Neutrophil (primary cell): Measurements from ENCODE around the gene LYPD1.

ENCODE experiments used
- H3K27ac ChIP-seq: fragments of 200-600 bp; sonication (generic); 2 replicates; pipeline ENCODE4 v1.5.1; 2016; ENCODE audit warnings: mild to moderate bottlenecking, moderate library complexity
- H3K27me3 ChIP-seq: fragments of 200-600 bp; sonication (generic); 2 replicates; pipeline ENCODE4 v1.6.0; 2016; ENCODE audit warnings: mild to moderate bottlenecking
- H3K36me3 ChIP-seq: fragments of 200-600 bp; sonication (generic); 2 replicates; pipeline ENCODE4 v1.5.1; 2017
- H3K4me1 ChIP-seq, 2 experiments: fragments of 200-600 bp in 1 of 2; sonication (generic) in 1 of 2; 1 replicate in 1 of 2; 2 replicates in 1 of 2; pipeline versions ENCODE4 v1.5.1 to v1.6.1; 2013 to 2016; ENCODE audit warnings: low read depth in 1 of 2, low read length in 1 of 2, mild to moderate bottlenecking in 1 of 2, moderate library complexity in 1 of 2; ENCODE audit not compliant: control insufficient read depth in 1 of 2, insufficient read depth in 1 of 2
- H3K4me3 ChIP-seq, 2 experiments: fragments of 200-600 bp in 1 of 2; sonication (generic) in 1 of 2; 1 replicate in 1 of 2; 2 replicates in 1 of 2; pipeline ENCODE4 v1.5.1; 2013 to 2016; ENCODE audit warnings: low read depth in 1 of 2, low read length in 1 of 2, mild to moderate bottlenecking in 1 of 2, moderate library complexity in 1 of 2
- H3K9me3 ChIP-seq: fragments of 200-600 bp; sonication (generic); 2 replicates; pipeline ENCODE4 v1.5.1; 2016
- TF ChIP-seq, protein P1 (sequence below): fragments of 200-600 bp; sonication (generic); IDR thresholded peaks from 2 replicates; pipeline ENCODE4 v1.5.1; 2016; ENCODE audit warnings: antibody characterized with exemption

LYPD1 gene

DNA sequence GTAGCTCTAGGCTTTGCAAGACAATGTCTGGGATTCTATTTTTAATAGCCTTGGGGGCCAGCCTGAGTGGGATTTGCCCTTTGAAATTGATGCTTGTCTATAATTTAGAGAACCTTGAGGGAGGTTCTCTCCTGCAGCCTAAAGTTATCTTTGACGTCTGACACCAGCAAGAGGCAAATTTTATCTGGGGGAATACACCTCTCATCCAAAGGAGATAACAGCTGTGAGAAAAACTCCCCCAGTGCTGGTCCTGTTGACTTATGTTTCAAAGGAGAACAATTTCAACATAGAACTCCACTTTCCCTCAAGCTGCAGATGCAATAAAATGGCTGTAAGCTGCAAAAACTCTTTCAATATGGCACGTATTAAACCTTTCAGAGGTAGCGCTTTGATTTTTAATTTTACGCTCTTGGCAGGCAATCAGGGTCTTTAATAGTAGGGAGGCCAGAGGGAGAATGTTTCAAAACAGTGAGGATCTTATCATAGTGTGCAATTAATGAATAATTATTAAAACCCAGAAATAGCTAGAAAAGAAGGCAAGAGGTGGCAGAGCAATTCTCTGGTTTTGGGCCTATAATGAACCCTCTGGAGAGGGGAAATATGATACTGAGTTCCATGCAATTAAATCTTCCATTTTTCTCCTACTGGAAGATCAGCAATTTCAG, 62.4 kb downstream of the LYPD1 start:
- no peaks in the 10 kb centered on the region for H3K36me3 ChIP-seq
- H3K9me3 ChIP-seq, result no peaks in the 10 kb centered on the region
- no peak overlapping the region for H3K27ac ChIP-seq
- TF ChIP-seq, protein P1, sequence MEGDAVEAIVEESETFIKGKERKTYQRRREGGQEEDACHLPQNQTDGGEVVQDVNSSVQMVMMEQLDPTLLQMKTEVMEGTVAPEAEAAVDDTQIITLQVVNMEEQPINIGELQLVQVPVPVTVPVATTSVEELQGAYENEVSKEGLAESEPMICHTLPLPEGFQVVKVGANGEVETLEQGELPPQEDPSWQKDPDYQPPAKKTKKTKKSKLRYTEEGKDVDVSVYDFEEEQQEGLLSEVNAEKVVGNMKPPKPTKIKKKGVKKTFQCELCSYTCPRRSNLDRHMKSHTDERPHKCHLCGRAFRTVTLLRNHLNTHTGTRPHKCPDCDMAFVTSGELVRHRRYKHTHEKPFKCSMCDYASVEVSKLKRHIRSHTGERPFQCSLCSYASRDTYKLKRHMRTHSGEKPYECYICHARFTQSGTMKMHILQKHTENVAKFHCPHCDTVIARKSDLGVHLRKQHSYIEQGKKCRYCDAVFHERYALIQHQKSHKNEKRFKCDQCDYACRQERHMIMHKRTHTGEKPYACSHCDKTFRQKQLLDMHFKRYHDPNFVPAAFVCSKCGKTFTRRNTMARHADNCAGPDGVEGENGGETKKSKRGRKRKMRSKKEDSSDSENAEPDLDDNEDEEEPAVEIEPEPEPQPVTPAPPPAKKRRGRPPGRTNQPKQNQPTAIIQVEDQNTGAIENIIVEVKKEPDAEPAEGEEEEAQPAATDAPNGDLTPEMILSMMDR, result no peak
- H3K27me3 ChIP-seq, result no peaks in the 10 kb centered on the region
- H3K4me3 ChIP-seq, result no peak overlapping the region
- H3K4me1 ChIP-seq, result no peaks in the 10 kb centered on the region

DNA sequence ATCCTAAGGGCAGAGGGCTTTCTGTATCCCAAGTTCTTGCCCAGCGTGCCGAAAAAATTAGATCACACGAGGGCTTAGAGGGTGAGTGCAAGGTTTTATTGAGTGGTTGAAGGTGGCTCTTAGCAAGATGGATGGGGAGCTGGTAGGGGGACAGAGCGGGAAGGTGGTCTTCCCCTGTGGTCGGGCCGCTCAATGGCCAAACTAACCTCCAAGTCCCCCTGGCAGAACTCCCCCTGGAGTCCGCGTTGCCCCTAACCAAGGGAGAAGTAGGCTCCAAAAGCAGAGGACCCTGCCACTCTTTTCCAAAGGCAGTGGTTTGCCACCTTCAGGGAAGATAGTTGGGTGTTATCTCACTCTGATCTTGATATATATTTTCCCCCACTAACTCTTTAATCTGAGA, 63.4 kb downstream of the LYPD1 start:
- no peaks in the 10 kb centered on the region for H3K36me3 ChIP-seq
- no peak overlapping the region for H3K27ac ChIP-seq
- TF ChIP-seq, protein P1, result no peak
- H3K9me3 ChIP-seq, result no peaks in the 10 kb centered on the region
- no peak overlapping the region for H3K4me3 ChIP-seq
- no peaks in the 10 kb centered on the region for H3K4me1 ChIP-seq
- no peaks in the 10 kb centered on the region for H3K27me3 ChIP-seq

DNA sequence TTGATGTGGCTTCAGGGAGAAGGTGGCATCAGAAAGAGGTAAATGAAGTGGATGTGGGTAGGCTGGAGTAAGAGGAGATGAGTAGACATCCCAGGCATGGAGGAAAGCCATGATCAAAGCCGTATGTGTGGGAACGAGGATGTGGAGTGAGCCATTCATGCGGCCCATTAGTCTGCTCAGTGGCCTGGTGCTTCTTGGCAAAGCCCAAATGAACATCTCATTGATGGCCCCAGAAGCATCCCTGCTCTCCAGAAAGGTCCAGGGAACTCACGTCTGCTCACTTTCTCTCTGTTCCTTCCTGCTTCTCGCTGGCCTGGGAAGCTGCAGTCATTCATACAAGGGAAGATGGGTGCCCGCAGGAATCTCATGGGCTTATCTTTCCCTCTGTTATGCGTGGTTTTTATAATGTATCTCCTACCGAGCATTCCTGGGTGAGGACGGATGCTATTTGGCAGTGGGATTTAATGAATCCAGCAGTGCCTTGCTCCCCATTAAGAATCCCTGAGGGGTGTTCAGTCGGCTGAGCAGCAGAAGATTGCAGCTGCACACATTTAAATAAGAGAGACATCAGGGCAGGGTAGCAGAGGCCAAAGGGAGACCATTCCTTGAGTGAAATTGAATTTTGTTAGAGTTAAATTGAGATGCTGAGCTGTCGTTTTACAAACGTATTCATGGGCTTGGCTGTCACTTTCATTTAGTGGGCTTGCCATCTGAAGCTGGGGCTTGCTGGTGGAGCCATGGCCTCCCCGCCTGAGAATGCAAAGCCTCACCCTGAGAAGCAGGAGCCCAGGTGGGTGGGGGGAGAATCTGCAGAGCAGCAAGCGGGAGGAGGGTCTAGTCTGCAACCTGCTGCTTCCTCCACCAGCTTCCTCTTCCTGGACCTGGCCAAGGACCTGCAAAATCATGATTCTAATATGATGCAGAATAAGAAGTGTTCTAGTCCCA, 64.5 kb downstream of the LYPD1 start:
- H3K9me3 ChIP-seq, result no peaks in the 10 kb centered on the region
- H3K36me3 ChIP-seq, result no peaks in the 10 kb centered on the region
- no peak overlapping the region for H3K4me3 ChIP-seq
- no peak overlapping the region for H3K27ac ChIP-seq
- H3K27me3 ChIP-seq, result no peaks in the 10 kb centered on the region
- no peaks in the 10 kb centered on the region for H3K4me1 ChIP-seq
- TF ChIP-seq, protein P1, result no peak

DNA sequence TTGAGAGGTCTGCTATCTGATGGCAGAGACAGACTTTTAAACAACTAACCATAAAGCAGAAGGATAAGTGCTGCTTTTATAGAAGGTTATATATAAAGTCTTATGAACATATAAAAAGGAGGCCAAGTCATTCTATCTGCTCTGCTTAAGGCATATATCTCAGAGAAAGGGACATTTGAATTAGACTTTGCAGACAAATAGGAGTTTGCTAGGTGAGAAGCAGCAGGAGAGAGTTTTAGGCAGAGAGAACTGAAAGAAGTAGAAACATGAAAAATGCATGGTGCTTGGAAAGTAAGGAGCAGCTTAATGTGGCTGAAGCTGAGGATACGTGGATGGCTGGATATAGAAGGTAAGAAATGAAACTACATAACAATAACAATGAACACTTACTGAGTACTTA, 65.4 kb downstream of the LYPD1 start:
- Histone ChIP-seq H3K4me3 (no peak overlapping the region), H3K36me3 (no peaks in the 10 kb centered on the region), H3K27ac (no peak overlapping the region), H3K9me3 (no peaks in the 10 kb centered on the region), H3K27me3 (no peaks in the 10 kb centered on the region), H3K4me1 (no peaks in the 10 kb centered on the region)
- TF ChIP-seq, protein P1, result no peak

DNA sequence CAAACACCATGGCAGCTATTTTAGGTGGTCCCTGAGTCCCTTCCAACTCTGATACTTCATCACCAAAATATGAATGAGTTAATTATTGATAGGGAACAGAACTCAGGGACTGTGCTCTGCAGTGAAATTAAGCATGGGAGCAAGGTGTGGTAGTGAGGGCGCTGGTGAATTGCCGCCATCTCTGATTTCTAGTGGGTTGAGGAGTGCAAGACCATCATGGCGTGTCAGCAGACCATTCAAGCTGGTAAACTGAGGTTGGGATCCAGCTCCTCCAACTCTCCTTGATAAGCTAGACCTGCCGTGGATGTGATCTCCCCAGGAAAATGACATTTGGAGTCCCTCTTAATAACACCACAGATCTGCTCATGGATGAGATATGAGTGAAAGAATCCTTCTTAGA, 70.4 kb downstream of the LYPD1 start:
- no peaks in the 10 kb centered on the region for H3K27me3 ChIP-seq
- no peaks in the 10 kb centered on the region for H3K36me3 ChIP-seq
- H3K27ac ChIP-seq, result no peak overlapping the region
- no peaks in the 10 kb centered on the region for H3K9me3 ChIP-seq
- H3K4me1 ChIP-seq, result no peaks in the 10 kb centered on the region
- TF ChIP-seq, protein P1, result no peak
- no peak overlapping the region for H3K4me3 ChIP-seq
